ENCODE results near the gene AIFM2.
A peak's percentile ranks its signal among the peaks of the same experiment; 100 is the strongest.
"Not testable (repeated sequence)": the region's sequence is repeated elsewhere in the genome, so short reads cannot be mapped to it uniquely, and the experiment has no call there.

Gene AIFM2

GRCh38 chr10:70132098-70133029 is at the start of gene AIFM2:
TSS of gene AIFM2 (minus strand) at chr10:70132825. CDS start at chr10:70124084, 8,741 bp downstream.
- DNase-seq = peak; percentile 76
- Mint-ChIP-seq H3K27me3 (ENCODE audit: low read depth, poor library complexity) (peaks cover 62% of the 10 kb centered on the region), H3K4me1 (peaks cover 13% of the 10 kb centered on the region), H3K27ac (no peak within 1 kb of the TSS), H3K9me3 (no peaks in the 10 kb centered on the region), H3K4me3 (peak within 1 kb of the TSS; percentile 83), H3K36me3 (ENCODE audit: low read depth) (peaks cover 23% of the 10 kb centered on the region)
- TF ChIP-seq CTCF (IDR thresholded peaks at IDR 0.05) = no peak

- not testable (repeated sequence) for H3K4me1 Mint-ChIP-seq; H3K4me3 Mint-ChIP-seq; H3K27ac Mint-ChIP-seq; H3K36me3 Mint-ChIP-seq (ENCODE audit: low read depth); DNase-seq
- Mint-ChIP-seq H3K27me3 (ENCODE audit: low read depth, poor library complexity) (peaks cover 48% of the 10 kb centered on the region), H3K9me3 (peaks cover 27% of the 10 kb centered on the region)
Measured at GRCh38 chr10:70179209-70179608, 46.6 kb upstream of the AIFM2 start.

- H3K4me1 Mint-ChIP-seq = peaks cover 14% of the 10 kb centered on the region
- no peaks in the 10 kb centered on the region for H3K36me3 Mint-ChIP-seq (ENCODE audit: low read depth)
- peaks cover 27% of the 10 kb centered on the region for H3K9me3 Mint-ChIP-seq
- H3K27me3 Mint-ChIP-seq (ENCODE audit: low read depth, poor library complexity) = peaks cover 38% of the 10 kb centered on the region
- DNase-seq = no peak
- no peak for TF ChIP-seq CTCF (IDR thresholded peaks at IDR 0.05)
- no peak overlapping the region for H3K27ac Mint-ChIP-seq
- H3K4me3 Mint-ChIP-seq = no peak overlapping the region
Measured at GRCh38 chr10:70178139-70178725, 45.6 kb upstream of the AIFM2 start.

- Mint-ChIP-seq H3K9me3 (peaks cover 27% of the 10 kb centered on the region), H3K4me1 (peaks cover 14% of the 10 kb centered on the region), H3K36me3 (ENCODE audit: low read depth) (no peaks in the 10 kb centered on the region), H3K4me3 (no peak overlapping the region), H3K27ac (no peak overlapping the region), H3K27me3 (ENCODE audit: low read depth, poor library complexity) (peaks cover 28% of the 10 kb centered on the region)
- DNase-seq = no peak
- TF ChIP-seq CTCF (IDR thresholded peaks at IDR 0.05) = no peak
Measured at GRCh38 chr10:70176441-70176840, 43.8 kb upstream of the AIFM2 start.

- no peak for DNase-seq
- no peak for TF ChIP-seq CTCF (IDR thresholded peaks at IDR 0.05)
- peaks cover 19% of the 10 kb centered on the region for H3K4me1 Mint-ChIP-seq
- H3K27ac Mint-ChIP-seq = no peak overlapping the region
- H3K36me3 Mint-ChIP-seq (ENCODE audit: low read depth) = no peaks in the 10 kb centered on the region
- H3K4me3 Mint-ChIP-seq = no peak overlapping the region
- peaks cover 22% of the 10 kb centered on the region for H3K9me3 Mint-ChIP-seq
- peaks cover 22% of the 10 kb centered on the region for H3K27me3 Mint-ChIP-seq (ENCODE audit: low read depth, poor library complexity)
Measured at GRCh38 chr10:70175516-70175915, 42.9 kb upstream of the AIFM2 start.

- TF ChIP-seq CTCF (IDR thresholded peaks at IDR 0.05) = no peak
- DNase-seq = no peak
- Mint-ChIP-seq H3K4me3 (no peak overlapping the region), H3K27ac (no peak overlapping the region), H3K9me3 (peaks cover 9% of the 10 kb centered on the region), H3K36me3 (ENCODE audit: low read depth) (no peaks in the 10 kb centered on the region), H3K4me1 (peaks cover 24% of the 10 kb centered on the region), H3K27me3 (ENCODE audit: low read depth, poor library complexity) (peaks cover 18% of the 10 kb centered on the region)
Measured at GRCh38 chr10:70174058-70174741, 41.6 kb upstream of the AIFM2 start.
